ENCODE measurements around the gene SPIRE2. TPM values are rescaled to one million over a fixed set of nuclear protein-coding genes. Genes with fewer than 3 reads are reported as not detected.
A peak's percentile ranks its signal among the peaks of the same experiment; 100 is the strongest.
"Not testable (repeated sequence)": the region's sequence is repeated elsewhere in the genome, so short reads cannot be mapped to it uniquely, and the experiment has no call there.

Gene SPIRE2
- total RNA-seq, 2 experiments from 2014 or later = 0.44 to 0.80 TPM

GRCh38 chr16:89914642-89915285, 86.5 kb downstream of the SPIRE2 start:
- CTCF ChIA-PET = interaction anchor here (0.6 to 1.6 kb wide), 2 partner anchors 8 to 372 kb away, joined by 3 read pairs; no protein-coding TSS in a partner anchor
- H3K4me3 Mint-ChIP-seq; H3K9me3 Mint-ChIP-seq (ENCODE audit: low read depth); ATAC-seq; DNase-seq; H3K27ac Mint-ChIP-seq: not testable (repeated sequence)
- peaks cover 32% of the 10 kb centered on the region for H3K4me1 Mint-ChIP-seq
- H3K36me3 Mint-ChIP-seq = peaks cover 15% of the 10 kb centered on the region
- peaks cover 11% of the 10 kb centered on the region for H3K27me3 Mint-ChIP-seq

DNA sequence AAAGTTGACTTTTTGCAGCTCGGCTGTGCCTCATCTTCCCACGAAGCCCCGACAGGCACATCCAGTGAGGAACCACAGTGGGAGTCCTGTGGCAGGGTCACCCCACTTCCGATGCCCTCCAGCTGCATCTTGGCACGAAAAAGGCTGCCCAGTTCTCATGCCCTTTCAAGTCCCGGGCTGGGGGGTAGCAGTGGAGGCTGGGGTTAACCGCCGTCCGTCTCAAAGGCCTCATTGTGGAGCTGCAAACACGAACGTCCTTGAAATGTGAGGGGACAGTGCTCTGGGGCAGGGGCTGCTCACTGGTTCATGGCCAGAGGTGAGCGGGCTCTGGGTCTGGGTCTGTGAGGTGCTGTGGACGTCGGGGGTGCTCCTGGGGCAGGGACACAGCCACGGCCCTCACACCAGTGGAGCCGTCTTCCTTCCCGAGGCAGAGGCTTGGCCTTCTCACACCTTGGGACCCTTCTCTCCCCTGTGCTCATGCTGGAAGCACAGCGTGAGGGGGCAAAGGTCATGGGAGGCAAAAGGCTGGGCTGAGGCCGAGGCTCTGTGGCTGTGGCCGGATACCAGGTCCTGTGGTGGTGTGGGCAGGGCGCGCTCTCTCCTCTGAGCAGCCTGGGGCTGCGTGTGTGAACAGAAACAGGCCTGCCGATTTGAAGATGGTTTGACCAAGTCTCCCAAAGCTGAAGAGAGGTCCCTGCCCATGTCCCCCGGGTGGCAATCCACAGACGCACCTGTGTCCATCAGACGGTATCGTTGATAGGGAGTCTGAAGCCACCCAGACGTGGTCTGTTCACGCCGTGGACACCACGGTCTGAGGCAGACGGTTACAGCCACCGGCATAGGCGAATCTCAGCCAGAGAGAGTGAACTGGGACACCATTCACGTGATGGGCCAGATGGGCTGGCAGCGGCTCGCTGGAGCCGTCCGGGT, 87.3 kb downstream of the SPIRE2 start:
- Mint-ChIP-seq H3K4me3 (no peak overlapping the region), H3K4me1 (peaks cover 32% of the 10 kb centered on the region), H3K27me3 (peaks cover 18% of the 10 kb centered on the region), H3K9me3 (ENCODE audit: low read depth) (no peaks in the 10 kb centered on the region), H3K27ac (no peak overlapping the region), H3K36me3 (peaks cover 10% of the 10 kb centered on the region)
- ATAC-seq = no peak
- no peak for DNase-seq
- CTCF ChIA-PET = interaction anchor here (1.6 kb wide), 1 partner anchor 9 kb away, joined by 3 read pairs; no protein-coding TSS in a partner anchor

DNA sequence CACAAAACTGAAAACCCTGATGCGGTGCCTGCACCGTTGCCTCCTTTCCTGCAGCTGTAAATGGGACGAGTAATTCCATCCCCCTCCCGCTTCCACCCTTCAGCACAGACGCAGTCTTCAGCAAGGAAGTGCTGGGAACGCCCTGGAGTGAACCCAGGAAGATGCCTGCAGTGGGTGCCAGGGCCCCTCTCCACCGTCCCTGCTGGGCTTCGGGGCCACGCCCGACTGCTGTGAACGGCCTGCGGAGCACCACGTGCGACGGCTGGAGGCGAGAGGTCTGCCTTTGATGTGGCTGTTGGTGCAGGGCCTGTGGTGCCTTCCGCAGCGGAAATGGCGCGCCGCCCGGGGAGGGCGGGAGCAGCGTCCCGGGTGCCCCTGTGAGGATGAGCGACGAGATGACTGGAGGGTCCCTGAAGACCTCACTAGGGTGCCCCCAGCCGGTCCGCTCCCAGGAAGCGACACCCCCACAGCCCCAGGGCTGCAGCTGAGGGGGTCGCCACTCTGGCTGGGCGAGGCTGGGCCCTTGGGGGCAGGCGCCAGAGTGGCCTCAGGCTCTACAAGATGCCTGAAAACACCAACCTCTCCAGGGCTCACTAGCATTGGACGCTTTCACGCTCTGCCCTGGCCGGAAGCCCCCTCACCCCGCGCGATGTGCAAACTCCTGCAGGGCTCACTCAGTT, 89.6 kb downstream of the SPIRE2 start:
- DNase-seq = peak; percentile 92
- H3K27ac Mint-ChIP-seq = peak overlapping the region; percentile 75
- H3K27me3 Mint-ChIP-seq = peaks cover 26% of the 10 kb centered on the region
- H3K36me3 Mint-ChIP-seq = peaks cover 6% of the 10 kb centered on the region
- no peaks in the 10 kb centered on the region for H3K9me3 Mint-ChIP-seq (ENCODE audit: low read depth)
- H3K4me1 Mint-ChIP-seq = peaks cover 52% of the 10 kb centered on the region
- CTCF ChIA-PET = interaction anchor here (0.8 to 2.6 kb wide), 4 partner anchors 8 to 218 kb away, joined by 3 to 16 read pairs (median 6); no protein-coding TSS in a partner anchor
- peak overlapping the region; percentile 58 for H3K4me3 Mint-ChIP-seq
- ATAC-seq = peak; percentile 74

DNA sequence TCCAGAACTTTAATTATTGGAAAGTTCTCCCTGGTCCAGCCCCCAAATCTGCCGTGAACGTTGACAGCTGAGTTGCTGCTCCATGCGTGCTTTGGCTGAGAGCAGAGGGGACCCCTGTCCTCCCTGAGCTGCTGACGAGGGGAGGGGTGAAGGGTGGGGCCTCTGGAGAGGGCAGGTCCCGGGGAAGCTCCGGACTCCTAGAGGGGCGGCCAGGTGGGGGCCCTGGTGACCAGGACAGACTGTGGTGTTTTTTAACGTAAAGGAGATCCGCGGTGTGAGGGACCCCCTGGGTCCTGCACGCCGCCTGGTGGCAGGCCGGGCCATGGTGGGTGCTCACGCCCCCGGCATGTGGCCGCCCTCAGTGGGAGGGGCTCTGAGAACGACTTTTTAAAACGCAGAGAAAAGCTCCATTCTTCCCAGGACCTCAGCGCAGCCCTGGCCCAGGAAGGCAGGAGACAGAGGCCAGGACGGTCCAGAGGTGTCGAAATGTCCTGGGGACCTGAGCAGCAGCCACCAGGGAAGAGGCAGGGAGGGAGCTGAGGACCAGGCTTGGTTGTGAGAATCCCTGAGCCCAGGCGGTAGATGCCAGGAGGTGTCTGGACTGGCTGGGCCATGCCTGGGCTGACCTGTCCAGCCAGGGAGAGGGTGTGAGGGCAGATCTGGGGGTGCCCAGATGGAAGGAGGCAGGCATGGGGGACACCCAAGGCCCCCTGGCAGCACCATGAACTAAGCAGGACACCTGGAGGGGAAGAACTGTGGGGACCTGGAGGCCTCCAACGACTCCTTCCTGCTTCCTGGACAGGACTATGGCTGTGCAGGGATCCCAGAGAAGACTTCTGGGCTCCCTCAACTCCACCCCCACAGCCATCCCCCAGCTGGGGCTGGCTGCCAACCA, 90.4 kb downstream of the SPIRE2 start, which contains the start of gene MC1R:
MC1R (plus strand) TSS at position 410 of the 895 bp plus-strand sequence; CDS start at position 807, 397 bp downstream.
- H3K27me3 Mint-ChIP-seq = peaks cover 26% of the 10 kb centered on the region
- no peaks in the 10 kb centered on the region for H3K9me3 Mint-ChIP-seq (ENCODE audit: low read depth)
- CTCF ChIA-PET = interaction anchor here (0.7 to 2.6 kb wide), 6 partner anchors 9 to 218 kb away, joined by 3 to 16 read pairs (median 3); partner anchors contain the start of gene TCF25
- H3K27ac Mint-ChIP-seq = peak within 1 kb of the TSS; percentile 75
- DNase-seq = peak; percentile 61
- peaks cover 6% of the 10 kb centered on the region for H3K36me3 Mint-ChIP-seq
- H3K4me1 Mint-ChIP-seq = peaks cover 52% of the 10 kb centered on the region
- peak within 1 kb of the TSS; percentile 58 for H3K4me3 Mint-ChIP-seq
- ATAC-seq = peak; percentile 8

- CTCF ChIA-PET = interaction anchor here (0.8 to 2.6 kb wide), 4 partner anchors 214 to 223 kb away, joined by 3 to 10 read pairs (median 3); no protein-coding TSS in a partner anchor
- DNase-seq (no peak), ATAC-seq (no peak)
- no peaks in the 10 kb centered on the region for H3K9me3 Mint-ChIP-seq (ENCODE audit: low read depth)
- H3K4me3 Mint-ChIP-seq = no peak overlapping the region
- H3K36me3 Mint-ChIP-seq = peaks cover 2% of the 10 kb centered on the region
- no peak overlapping the region for H3K27ac Mint-ChIP-seq
- H3K4me1 Mint-ChIP-seq = peaks cover 55% of the 10 kb centered on the region
- H3K27me3 Mint-ChIP-seq = peaks cover 35% of the 10 kb centered on the region
Observed at GRCh38 chr16:89919535-89920406, 91.5 kb downstream of the SPIRE2 start.

- CTCF ChIA-PET = interaction anchor here (1.5 kb wide), 1 partner anchor 221 kb away, joined by 3 read pairs; no protein-coding TSS in a partner anchor
Observed at GRCh38 chr16:89920723-89921122, 92.4 kb downstream of the SPIRE2 start.

More at GRCh38 chr16:89920723-89921122, 92.4 kb downstream of the SPIRE2 start:
- peaks cover 2% of the 10 kb centered on the region for H3K36me3 Mint-ChIP-seq
- peak overlapping the region; percentile 46 for H3K27ac Mint-ChIP-seq
- H3K27me3 Mint-ChIP-seq = peaks cover 39% of the 10 kb centered on the region
- H3K4me1 Mint-ChIP-seq = peaks cover 55% of the 10 kb centered on the region
- no peak for DNase-seq
- no peak overlapping the region for H3K4me3 Mint-ChIP-seq
- ATAC-seq = no peak
- no peaks in the 10 kb centered on the region for H3K9me3 Mint-ChIP-seq (ENCODE audit: low read depth)

Other genes starting within 250 kb of the SPIRE2 start
- not detected for gene DPEP1, start 214.8 kb upstream of the SPIRE2 start, total RNA-seq
- gene CHMP1A, start 170.8 kb upstream of the SPIRE2 start, total RNA-seq = 100 to 1,000 TPM in 1 of 2 experiments, 10 to 100 TPM in 1; 86.5 to 106 TPM
- gene SPATA33, start 170.6 kb upstream of the SPIRE2 start, total RNA-seq = 10 to 100 TPM; 14.5 to 17.4 TPM
- 10 to 100 TPM; 80.5 to 94.2 TPM for gene CDK10, start 141.8 kb upstream of the SPIRE2 start, total RNA-seq
- 1 to 10 TPM; 5.8 to 7.4 TPM for gene SPATA2L, start 126.8 kb upstream of the SPIRE2 start, total RNA-seq
- gene VPS9D1, start 107.6 kb upstream of the SPIRE2 start, total RNA-seq = 1 to 10 TPM; 3.6 to 4.6 TPM
- gene ZNF276, start 106.9 kb upstream of the SPIRE2 start, total RNA-seq = 10 to 100 TPM; 38.0 to 58.1 TPM
- gene FANCA, start 11.8 kb upstream of the SPIRE2 start, total RNA-seq = 100 to 1,000 TPM; 135 to 202 TPM
- gene TCF25, start 45.1 kb downstream of the SPIRE2 start, total RNA-seq = 100 to 1,000 TPM; 181 to 216 TPM
- 1 to 10 TPM; 2.6 to 4.1 TPM for gene MC1R, start 90.4 kb downstream of the SPIRE2 start, total RNA-seq
- gene TUBB3, start 94.9 kb downstream of the SPIRE2 start, total RNA-seq = 1 to 10 TPM; 3.6 to 5.0 TPM
- 10 to 100 TPM; 26.7 to 27.7 TPM for gene DEF8, start 120.3 kb downstream of the SPIRE2 start, total RNA-seq
- not detected for gene DBNDD1, start 191.0 kb downstream of the SPIRE2 start, total RNA-seq
- gene PRDM7, start 248.9 kb downstream of the SPIRE2 start, total RNA-seq = not detected

All from activated CD8-positive, alpha-beta memory T cell treated with anti-CD3 and anti-CD28 coated beads, Interleukin-2, amount 10 ng/mL, durations not matched to agents 7 days and 5 days (primary cell).